Activated CD4-positive, CD25-positive, alpha-beta regulatory T cell (primary cell): ENCODE results near the gene AJM1.
"Not testable (repeated sequence)": the region's sequence is repeated elsewhere in the genome, so short reads cannot be mapped to it uniquely, and the experiment has no call there.

Experiments
- DNase-seq, 4 experiments: peaks; one replicate each; lab custom pipeline; 2025; lab: John Stamatoyannopoulos, UW

The AJM1 gene

DNA sequence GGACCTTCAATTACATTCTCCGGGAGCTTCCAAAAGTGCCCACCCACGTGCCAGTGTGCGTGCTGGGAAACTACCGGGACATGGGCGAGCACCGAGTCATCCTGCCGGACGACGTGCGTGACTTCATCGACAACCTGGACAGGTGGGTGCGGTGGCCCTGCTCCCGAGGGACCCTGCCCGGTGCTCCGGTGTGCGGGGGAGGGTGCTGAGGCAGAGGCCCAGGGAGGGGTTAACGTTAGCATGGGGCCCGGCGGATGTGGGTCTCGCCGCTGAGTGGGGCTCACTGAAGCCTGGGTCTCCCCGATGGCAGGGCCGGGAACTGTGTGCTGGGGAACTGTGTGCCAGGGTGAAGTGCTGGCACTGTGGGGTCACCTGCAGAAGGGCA, 10.6 kb upstream of the AJM1 start:
- no peak for DNase-seq

- DNase-seq, result no peak
Observed at GRCh38 chr9:136832581-136832980, 9.7 kb upstream of the AJM1 start.

DNA sequence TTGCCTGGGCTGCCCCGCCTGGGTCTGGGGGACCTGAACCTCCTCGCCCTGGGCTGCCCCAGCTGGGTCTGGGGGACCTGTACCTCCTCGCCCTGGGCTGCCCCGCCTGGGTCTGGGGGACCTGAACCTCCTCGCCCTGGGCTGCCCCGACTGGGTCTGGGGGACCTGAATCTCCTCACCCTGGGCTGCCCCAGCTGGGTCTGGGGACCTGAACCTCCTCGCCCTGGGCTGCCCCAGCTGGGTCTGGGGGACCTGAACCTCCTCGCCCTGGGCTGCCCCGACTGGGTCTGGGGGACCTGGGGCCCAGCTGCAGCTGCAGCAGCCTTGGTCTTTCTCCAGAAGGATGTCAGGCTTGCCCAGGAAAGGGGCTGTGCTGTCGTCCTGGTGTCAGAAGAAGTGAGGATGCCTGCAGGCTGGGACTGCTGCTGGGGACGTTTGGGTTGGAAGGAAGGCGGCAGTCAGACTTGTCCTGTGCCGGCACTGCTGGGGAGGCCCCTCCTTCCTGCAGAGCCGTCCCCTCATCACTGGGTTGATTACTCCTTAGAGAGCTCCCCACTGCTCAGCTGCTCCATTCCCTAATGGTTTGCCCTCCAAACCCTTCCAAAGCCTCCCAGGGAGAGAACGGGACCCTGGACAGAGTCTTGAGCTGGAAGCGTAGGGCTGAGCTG, 8.8 kb upstream of the AJM1 start:
- DNase-seq, result not testable (repeated sequence)

DNA sequence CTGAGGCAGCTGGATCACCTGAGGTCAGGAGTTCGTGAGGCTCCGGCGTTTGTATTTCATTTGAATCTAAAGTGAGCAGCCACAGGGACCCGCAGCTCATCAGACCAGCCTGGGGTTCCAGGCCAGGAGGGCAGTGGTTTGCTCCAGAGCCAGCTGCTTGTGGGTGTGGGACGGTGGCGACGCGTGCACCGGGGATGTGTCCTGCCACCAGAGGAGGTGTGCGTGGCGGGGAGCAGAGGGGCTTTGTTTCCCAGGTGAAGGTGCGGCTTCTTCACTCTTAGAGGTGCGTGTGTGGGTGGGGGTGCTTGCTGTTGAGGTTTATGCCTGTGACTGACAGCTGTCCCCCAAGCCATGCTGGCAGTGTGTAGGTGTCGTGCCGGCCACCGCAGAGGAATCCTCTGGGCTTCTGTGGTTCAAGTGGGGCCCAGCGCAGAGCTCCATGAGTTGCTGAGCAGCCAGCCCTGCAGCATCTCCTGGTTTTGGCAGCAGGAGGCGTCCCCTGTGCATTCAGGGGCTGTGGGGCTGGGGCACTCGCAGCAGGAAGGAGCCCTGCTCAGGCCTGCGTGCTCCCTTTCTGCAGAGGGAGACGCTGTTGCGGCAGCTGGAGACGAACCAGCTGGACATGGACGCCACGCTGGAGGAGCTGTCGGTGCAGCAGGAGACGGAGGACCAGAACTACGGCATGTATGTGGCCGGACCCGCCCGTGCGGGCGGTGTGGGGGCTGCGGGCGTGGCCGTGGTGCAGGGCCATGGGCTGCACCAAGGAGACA, 6.9 kb upstream of the AJM1 start:
- no peak for DNase-seq

GRCh38 chr9:136835932-136836904, 6.1 kb upstream of the AJM1 start:
- no peak for DNase-seq

DNA sequence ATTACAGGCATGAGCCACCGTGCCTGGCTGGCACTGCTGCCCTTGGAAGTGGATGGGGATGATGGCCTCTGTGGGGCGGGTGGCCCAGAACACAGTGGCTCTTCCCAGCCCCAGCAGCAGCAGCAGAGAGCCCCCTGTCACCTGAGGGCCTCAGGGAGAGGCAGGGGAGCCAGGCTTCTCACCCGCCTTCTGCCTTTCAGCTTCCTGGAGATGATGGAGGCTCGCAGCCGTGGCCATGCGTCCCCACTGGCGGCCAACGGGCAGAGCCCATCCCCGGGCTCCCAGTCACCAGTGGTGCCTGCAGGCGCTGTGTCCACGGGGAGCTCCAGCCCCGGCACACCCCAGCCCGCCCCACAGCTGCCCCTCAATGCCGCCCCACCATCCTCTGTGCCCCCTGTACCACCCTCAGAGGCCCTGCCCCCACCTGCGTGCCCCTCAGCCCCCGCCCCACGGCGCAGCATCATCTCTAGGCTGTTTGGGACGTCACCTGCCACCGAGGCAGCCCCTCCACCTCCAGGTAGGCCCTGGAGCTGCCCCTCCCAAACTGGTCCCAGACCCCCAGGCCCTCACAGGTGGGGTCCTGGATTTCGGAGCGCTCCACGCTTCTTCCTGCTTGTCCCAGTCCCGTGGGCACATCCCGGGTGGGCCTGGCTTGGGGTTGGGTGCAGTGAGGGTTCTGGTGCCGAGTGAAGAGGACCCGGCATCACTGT, 5.0 kb upstream of the AJM1 start:
- no peak for DNase-seq

DNA sequence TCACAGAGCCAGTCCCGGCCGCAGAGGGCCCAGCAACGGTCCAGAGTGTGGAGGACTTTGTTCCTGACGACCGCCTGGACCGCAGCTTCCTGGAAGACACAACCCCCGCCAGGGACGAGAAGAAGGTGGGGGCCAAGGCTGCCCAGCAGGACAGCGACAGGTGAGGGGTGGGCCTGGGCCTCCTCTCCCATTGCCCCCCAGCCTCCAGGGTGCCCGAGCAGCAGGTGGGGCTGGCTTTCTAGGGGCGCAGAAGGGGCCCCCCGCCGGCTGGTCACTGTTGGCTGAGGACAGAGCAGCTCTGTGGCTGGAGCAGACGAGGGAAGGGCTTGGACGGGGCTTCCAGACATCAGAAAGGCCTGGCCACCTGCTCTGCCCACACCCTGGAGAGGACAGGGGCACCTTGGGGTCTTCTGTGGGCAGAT, 4.4 kb upstream of the AJM1 start:
- DNase-seq, result not testable (repeated sequence)

- no peak for DNase-seq
Observed at GRCh38 chr9:136838314-136839228, 3.7 kb upstream of the AJM1 start.

GRCh38 chr9:136839229-136840139, 2.8 kb upstream of the AJM1 start:
- DNase-seq, result no peak

DNA sequence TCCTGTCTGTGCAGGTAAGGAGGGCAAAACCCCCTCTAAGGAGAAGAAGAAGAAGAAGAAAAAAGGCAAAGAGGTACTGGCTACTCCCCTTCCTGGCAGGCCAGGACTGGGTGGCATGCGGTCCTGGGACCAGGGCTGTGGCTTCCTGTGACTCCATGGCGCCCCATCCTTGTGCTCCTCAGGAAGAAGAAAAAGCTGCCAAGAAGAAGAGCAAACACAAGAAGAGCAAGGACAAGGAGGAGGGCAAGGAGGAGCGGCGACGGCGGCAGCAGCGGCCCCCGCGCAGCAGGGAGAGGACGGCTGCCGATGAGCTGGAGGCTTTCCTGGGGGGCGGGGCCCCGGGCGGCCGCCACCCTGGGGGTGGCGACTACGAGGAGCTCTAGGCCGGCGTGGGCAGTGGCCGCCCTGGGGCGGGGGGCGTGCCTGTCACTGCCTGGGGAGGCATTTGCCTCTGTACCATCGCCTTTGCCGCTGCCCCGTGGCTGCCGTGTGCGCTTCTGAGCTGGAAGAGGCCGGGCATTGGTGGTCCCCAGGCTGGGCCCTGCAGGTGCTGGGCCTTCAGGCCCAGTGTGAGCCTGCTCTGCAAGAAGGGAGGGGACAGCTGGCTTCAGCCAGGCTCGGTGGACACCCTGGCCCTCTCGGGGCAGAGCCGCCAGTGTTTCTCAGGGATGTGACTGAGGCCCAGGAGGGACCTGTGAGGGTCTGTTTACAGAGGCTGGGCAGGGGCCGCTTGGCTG, 2.0 kb upstream of the AJM1 start:
- no peak for DNase-seq

DNA sequence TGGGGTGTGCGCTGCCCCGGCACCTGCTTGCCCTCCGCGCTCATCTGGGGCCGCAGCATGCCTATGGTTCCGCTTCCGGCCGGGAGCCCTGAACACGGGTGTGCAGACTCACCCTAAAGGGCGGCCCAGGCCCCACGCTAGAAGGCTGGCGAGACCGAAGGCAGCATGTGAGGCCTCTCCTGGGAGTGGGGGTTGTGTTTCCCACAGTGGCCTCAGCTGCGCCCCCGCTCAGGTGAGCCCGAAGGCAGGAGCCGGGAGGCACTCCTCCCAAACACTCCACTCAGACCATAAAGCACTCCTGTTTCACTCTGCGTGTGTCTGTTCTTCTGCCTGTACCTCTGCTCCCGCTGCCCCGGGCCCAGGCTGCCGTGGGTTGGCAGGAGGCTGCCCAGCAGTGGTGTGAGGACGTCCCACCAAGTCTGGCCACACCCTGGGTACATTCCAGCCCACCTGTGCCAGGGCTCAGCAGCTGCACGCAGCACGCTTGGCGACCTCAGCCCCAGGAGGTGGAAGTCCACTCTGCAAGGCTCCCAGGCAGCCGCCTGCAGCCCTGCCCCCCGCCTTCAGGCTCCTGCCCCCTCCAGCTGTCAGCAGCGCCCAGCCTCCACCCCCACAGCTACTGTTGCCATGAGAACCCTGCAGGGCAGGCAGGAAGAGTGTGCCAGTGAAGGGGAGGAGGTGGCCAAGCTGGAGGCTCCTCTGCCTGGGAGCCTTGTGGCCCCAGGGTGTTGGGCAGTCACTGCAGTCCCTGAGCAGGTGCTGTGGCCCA, 1.2 kb upstream of the AJM1 start:
- DNase-seq, result no peak

DNA sequence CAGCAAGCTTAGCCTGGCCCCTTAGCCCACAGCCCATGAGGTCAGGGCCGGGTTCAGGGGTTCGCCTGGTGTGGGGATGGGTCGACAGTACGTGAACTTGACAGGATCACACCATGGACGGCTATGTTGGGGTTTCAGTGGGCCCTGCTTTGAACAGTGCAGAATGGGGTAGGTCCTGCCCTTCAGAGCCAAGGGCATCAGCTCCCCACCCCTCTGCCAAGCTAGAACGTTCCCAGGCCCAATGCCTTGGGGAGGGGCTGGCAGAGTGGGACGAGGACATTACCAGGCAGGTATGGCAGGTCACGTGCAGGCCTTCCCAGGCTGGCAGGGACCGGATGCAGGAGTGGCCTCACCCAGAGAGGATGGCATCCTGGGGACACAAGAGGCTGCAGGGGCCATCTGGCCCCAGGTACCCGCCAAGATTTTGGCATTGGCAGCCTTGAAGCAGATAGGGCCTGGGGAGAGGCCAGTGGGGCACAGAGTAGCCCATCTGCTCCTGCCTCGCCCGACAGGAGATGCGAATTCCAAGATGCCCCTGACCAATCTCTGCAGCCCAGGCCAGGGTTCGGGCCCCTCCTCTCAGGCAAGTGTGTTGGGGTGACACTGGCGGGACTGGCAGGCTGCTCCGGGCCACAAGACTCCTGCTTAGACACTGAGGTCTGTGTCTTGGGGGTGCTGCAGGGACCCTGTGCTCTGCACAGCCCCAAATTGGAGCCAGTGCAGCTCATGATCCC, 465 bp upstream of the AJM1 start:
- DNase-seq, result not testable (repeated sequence)

DNA sequence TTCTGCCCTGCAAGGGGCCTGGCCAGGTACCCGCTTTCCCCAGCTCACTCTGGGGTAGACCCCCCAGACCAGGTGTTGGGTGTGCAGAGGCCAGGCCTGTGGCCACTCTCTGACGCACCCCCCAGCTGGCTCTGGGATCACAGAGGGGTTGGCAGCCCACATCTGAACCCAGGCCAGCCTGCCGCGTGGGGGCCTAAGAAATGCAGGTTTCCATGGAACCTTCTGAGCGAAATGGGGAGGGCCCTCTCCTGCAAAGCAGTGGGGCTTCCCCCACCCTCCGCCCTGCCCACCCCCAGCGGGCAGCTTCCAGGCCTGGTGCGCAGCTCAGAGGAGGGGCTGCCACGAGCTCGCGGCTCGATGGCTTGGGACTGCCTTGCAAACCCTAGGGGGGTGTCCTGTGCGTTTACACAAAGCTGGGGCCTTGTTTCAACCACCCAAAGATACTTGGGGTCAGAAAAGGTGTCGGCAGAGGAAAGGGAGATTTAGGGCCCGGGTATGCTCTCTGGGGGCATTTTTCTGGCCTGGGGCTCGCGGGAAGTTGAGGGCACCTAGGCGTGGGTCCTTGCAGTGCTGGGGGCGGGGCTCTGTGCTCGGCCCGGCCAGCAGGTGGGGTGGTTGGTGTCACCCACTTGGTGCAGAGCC, 1.0 kb downstream of the AJM1 start:
- DNase-seq, result not testable (repeated sequence)

DNA sequence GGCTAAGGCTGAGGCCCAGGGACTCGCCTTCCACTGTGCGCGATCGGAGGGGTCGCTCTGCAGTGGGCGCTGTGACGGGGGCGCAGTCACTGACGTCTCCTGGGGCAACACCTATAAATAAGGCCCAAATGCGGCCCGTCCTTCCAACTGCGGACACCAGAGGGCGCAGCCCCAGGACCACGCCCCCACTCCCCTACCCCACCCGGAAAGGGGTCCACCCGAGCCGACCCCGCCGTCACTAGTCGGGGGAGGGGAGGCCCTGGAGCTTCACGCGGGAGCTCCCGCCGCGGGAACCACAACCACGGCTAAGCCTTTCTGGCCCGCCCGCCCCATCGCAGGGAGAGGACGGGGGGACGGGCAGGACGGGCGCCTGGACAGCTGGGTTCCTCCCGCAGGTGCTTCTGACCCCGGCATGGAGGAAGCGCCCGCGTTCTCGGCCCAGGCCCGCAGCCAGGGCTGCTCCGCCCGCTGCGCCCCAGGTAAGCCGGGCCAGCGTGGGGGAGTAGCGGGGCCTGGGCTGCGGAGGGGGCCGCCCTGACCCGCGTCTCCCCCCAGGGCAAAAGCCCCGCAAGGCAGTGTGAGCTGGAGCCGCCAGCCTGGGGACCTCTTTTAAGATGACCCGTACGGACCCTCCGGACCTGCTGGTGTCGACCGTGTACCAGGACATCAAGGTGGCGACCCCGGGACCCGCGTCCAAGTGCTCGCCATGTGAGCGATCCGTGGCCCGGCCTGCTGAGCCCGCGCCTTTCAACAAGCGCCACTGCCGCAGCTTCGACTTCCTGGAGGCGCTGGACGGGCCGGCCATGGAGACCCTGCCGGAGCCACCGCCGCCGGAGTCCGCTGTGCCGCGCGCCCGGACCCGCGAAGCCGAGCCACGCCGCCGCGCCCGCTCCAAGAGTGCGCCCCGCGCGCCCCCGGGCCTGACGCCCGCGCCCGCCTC, 1.8 kb downstream of the AJM1 start:
- peak in 3 of 4 experiments; percentile 29 to 52 (median 36) for DNase-seq

DNA sequence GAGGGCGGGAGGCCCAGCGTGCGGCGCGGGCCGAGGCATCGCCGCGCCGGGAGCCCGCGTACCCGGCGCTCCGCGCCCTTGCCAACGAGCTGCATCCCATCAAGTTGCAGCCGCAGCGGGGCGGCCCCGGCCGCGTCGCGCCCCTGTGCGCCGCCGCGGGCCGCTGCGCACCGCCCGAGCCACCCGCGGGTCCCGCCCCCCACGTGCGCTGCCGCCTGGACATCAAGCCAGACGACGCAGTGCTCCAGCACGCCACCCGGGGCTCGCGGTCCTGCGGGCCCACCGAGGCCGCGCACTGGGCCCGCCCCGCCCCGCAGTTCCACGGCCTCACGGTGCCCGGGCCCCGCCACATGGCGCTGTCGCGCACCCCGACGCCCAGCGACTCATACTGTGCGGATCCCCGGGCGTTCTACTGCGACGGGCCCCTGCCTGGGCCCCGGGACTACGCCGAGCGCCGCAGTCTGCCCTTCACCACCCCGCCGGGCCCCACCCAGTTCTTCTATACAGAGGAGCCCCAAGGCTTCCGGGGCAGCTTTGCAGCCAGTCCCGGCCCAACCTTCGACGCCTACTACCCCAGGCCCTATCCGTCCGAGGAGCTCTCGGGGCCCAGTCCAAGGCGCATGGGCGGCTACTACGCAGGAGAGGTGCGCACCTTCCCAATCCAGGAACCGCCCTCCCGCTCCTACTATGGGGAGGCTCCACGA, 2.6 kb downstream of the AJM1 start:
- no peak for DNase-seq
